IMR-90 (cell line): ENCODE results near the gene ZSWIM8. TPM values are rescaled to one million over a fixed set of nuclear protein-coding genes. Genes with fewer than 3 reads are reported as not detected.

Experiments used
- ATAC-seq: fragments of 200-7000 bp; cut with Tn5 transposase; 2 replicates; pipeline ENCODE4 v1.9.1; 2020; ENCODE audit warnings: low read depth, mild to moderate bottlenecking, moderate library complexity
- BruUV-seq: library from RNA; stranded (reverse); fragments of 400-500 nt; replicated peaks from 2 replicates; lab custom pipeline; 2021; lab: Mats Ljungman, UMichigan
- CTCF ChIA-PET: fragments of 300-600 bp; formaldehyde crosslinking; extraction: SDS; loops from one replicate; lab custom pipeline; 2021; ENCODE audit warnings: antibody characterized with exemption; lab: Yijun Ruan, JAX
- POLR2A ChIA-PET: fragments of 300-600 bp; sonication (Branson Sonifier 250); formaldehyde crosslinking; loops from one replicate; lab custom pipeline; 2022; ENCODE audit warnings: antibody characterized with exemption; ENCODE audit not compliant: unreplicated experiment; lab: Charles Lee
- DNase-seq: peaks from one replicate; pipeline ENCODE4 v3.0.0; 2013
- H2AFZ ChIP-seq: replicated peaks from 2 replicates; pipeline ENCODE3; 2013; ENCODE audit warnings: low read length, mild to moderate bottlenecking; ENCODE audit not compliant: poor library complexity
- H2AK5ac ChIP-seq: 2 replicates; pipeline ENCODE4 v1.6.1; 2013; ENCODE audit warnings: low read depth, low read length, inconsistent platforms
- H2AK9ac ChIP-seq: replicated peaks from 2 replicates; pipeline ENCODE3; 2013; ENCODE audit warnings: mild to moderate bottlenecking, low read depth, low read length, moderate library complexity; ENCODE audit not compliant: poor library complexity
- H2BK120ac ChIP-seq: 2 replicates; pipeline ENCODE4 v1.6.1; 2013; ENCODE audit warnings: low read depth, low read length, inconsistent platforms
- H2BK15ac ChIP-seq: 3 replicates; pipeline ENCODE4 v1.6.1; 2013; ENCODE audit warnings: low read depth, low read length, inconsistent platforms
- H2BK20ac ChIP-seq: 2 replicates; pipeline ENCODE4 v1.6.1; 2013; ENCODE audit warnings: low read depth, mild to moderate bottlenecking, inconsistent platforms, low read length, moderate library complexity
- H2BK5ac ChIP-seq: 2 replicates; pipeline ENCODE4 v1.6.1; 2013; ENCODE audit warnings: mild to moderate bottlenecking, low read depth, low read length, inconsistent platforms; ENCODE audit not compliant: poor library complexity, severe bottlenecking
- H3K14ac ChIP-seq: replicated peaks from 2 replicates; pipeline ENCODE4 v1.6.1; 2013; ENCODE audit warnings: low read depth, low read length, inconsistent platforms
- H3K18ac ChIP-seq: 2 replicates; pipeline ENCODE4 v1.6.1; 2013; ENCODE audit warnings: low read depth, low read length, control low read depth
- H3K23ac ChIP-seq: 2 replicates; pipeline ENCODE4 v1.6.1; 2013; ENCODE audit warnings: low read depth, low read length, inconsistent platforms
- H3K27ac ChIP-seq: 2 replicates; pipeline ENCODE4 v1.5.1; 2013; ENCODE audit warnings: mild to moderate bottlenecking, control low read depth, low read length; ENCODE audit not compliant: insufficient read depth
- H3K27me3 ChIP-seq: 2 replicates; pipeline ENCODE4 v1.6.1; 2013; ENCODE audit warnings: low read length; ENCODE audit not compliant: control insufficient read depth, insufficient read depth
- H3K36me3 ChIP-seq: 2 replicates; pipeline ENCODE4 v1.6.1; 2013; ENCODE audit warnings: low read length, mixed read lengths; ENCODE audit not compliant: control insufficient read depth, insufficient read depth
- H3K4ac ChIP-seq: 2 replicates; pipeline ENCODE4 v1.6.1; 2013; ENCODE audit warnings: low read depth, low read length, inconsistent platforms
- H3K4me1 ChIP-seq: 2 replicates; pipeline ENCODE4 v1.6.1; 2013; ENCODE audit warnings: low read length, mixed read lengths; ENCODE audit not compliant: control insufficient read depth, insufficient read depth
- H3K4me2 ChIP-seq: 2 replicates; pipeline ENCODE4 v1.6.1; 2013; ENCODE audit warnings: low read depth, mild to moderate bottlenecking, control low read depth, low read length, moderate library complexity
- H3K4me3 ChIP-seq: 2 replicates; pipeline ENCODE4 v1.5.1; 2013; ENCODE audit warnings: low read depth, mild to moderate bottlenecking, control low read depth, low read length, moderate library complexity; ENCODE audit not compliant: insufficient read depth
- H3K56ac ChIP-seq: 2 replicates; pipeline ENCODE4 v1.6.1; 2013; ENCODE audit warnings: low read length, inconsistent platforms; ENCODE audit not compliant: insufficient read depth; ENCODE audit errors: extremely low read depth
- H3K79me1 ChIP-seq, 2 experiments: 2 replicates each; pipeline ENCODE4 v1.6.1; 2013; ENCODE audit warnings: low read length in 2 of 2, inconsistent platforms in 1 of 2, low read depth in 1 of 2
- H3K9ac ChIP-seq: 2 replicates; pipeline ENCODE4 v1.6.1; 2013; ENCODE audit warnings: low read depth, low read length, control low read depth
- H3K9me1 ChIP-seq: 2 replicates; pipeline ENCODE4 v1.6.1; 2013; ENCODE audit warnings: low read length, inconsistent platforms; ENCODE audit not compliant: insufficient read depth
- H3K9me3 ChIP-seq: 2 replicates; pipeline ENCODE4 v1.6.1; 2013; ENCODE audit warnings: low read length; ENCODE audit not compliant: control insufficient read depth, insufficient read depth
- H4K20me1 ChIP-seq: 2 replicates; pipeline ENCODE4 v1.6.1; 2013; ENCODE audit warnings: low read length, inconsistent platforms; ENCODE audit not compliant: insufficient read depth
- H4K5ac ChIP-seq: 2 replicates; pipeline ENCODE4 v1.6.1; 2013; ENCODE audit warnings: mild to moderate bottlenecking, low read depth, low read length, control low read depth
- H4K8ac ChIP-seq, 2 experiments: 2 replicates each; pipeline ENCODE4 v1.6.1; 2013; ENCODE audit warnings: low read depth in 2 of 2, low read length in 2 of 2, control low read depth in 1 of 2, inconsistent platforms in 1 of 2
- H4K91ac ChIP-seq: 2 replicates; pipeline ENCODE4 v1.6.1; 2013; ENCODE audit warnings: low read depth, low read length, inconsistent platforms; ENCODE audit not compliant: insufficient read depth
- BHLHE40 ChIP-seq: fragments of 150-350 bp; IDR thresholded peaks from 2 replicates; pipeline ENCODE4 v1.6.1; 2016; ENCODE audit warnings: mild to moderate bottlenecking, low read depth, low read length
- MXI1 ChIP-seq: IDR thresholded peaks from 2 replicates; pipeline ENCODE4 v1.6.1; 2012; ENCODE audit warnings: low read depth, mild to moderate bottlenecking, low read length, moderate library complexity, borderline replicate concordance
- WGBS, 2 experiments: methylation state at CpG; one replicate each; pipeline versions ENCODE4 v1.1.5 to v1.1.7; 2013; ENCODE audit warnings: missing lambda C conversion rate in 2 of 2; ENCODE audit not compliant: insufficient read length in 1 of 2; ENCODE audit errors: extremely low coverage in 2 of 2; 5-methylcytosine and 5-hydroxymethylcytosine counted together
- dilution Hi-C: fragments of 300-500 bp; cut with HindIII; formaldehyde crosslinking; loops from one replicate; pipeline ENCODE4 v1.14.3; 2018; ENCODE audit warnings: low sequenced_read_pairs; ENCODE audit not compliant: unreplicated experiment
- in situ Hi-C: fragments of 300-500 bp; cut with MboI; formaldehyde crosslinking; loops from 3 replicates; pipeline ENCODE4 v1.14.3; 2019; ENCODE audit warnings: low sequenced_read_pairs, inconsistent platforms, mixed read lengths
- intact Hi-C: fragments of 100-400 bp; cut with micrococcal nuclease; formaldehyde crosslinking; loops from 2 replicates; pipeline ENCODE4 v1.10.0; 2022
- polyA plus RNA-seq, 3 experiments: library from polyadenylated mRNA; depleted of rRNA; stranded (reverse); fragments of >200 nt; gene quantifications; 2 replicates each; pipeline ENCODE4 v1.2.3, GENCODE V29; 2012; ENCODE audit warnings: low replicate concordance in 1 of 3
- total RNA-seq: library from RNA; depleted of rRNA; stranded (reverse); fragments of >200 nt; gene quantifications from 2 replicates; pipeline ENCODE4 v1.2.3, GENCODE V29; 2012

Gene ZSWIM8
- total and polyA plus RNA-seq, 2 of the 4 experiments (the other 2 are of a cell fraction) = 16.8 to 103 TPM

DNA sequence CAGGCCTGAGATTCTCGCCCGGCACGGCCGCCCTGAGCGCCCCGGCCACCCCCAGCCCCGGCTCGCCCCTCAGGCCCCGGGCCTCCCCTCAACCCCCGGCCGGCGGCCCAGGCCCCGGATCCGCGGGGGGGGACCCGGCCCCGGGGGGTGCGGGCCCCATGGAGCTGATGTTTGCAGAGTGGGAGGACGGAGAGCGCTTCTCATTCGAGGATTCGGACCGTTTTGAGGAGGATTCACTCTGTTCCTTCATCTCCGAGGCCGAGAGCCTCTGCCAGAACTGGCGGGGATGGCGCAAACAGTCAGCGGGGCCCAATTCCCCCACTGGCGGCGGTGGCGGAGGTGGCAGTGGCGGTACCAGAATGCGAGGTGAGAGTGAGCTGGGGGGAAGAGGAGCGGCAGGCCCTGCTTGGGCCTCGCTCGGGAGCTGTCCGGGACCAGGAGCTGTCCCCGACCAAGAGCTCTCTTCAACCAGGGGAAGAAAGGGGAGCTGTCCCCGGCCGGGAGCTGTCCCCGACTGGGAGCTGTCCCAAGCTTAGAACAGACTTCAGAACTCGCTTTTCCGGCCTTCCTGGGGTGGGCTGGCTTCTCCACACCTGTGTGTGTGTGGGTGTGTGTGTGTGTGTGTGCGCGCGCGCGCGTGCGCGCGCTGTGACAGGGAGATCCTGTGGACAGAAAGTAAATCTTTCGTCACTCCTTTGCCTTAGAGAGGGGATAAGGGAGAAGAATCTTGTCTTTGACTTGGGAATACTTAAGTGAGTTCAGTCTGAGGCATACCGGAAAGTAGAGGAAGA lies 510 bp downstream of the ZSWIM8 start:
- BruUV-seq = TSS peak; percentile 31
- POLR2A ChIA-PET = interaction anchor here (1.0 kb wide), 1 partner anchor 14 kb away, joined by 4 read pairs; a partner anchor contains a TSS
- WGBS, 2 experiments = 0% methylated on average over 6 of the region's 54 CpGs; no CpG with 5 or more reads in 1 of the 2 experiments

More for the DNA sequence above, 510 bp downstream of the ZSWIM8 start:
- Histone ChIP-seq H3K23ac (peak overlapping the region; percentile 87), H3K9ac (peak overlapping the region; percentile 77), H3K14ac (peak overlapping the region; percentile 42), H3K9me1 (peaks cover 13% of the 10 kb centered on the region; the same call in 1 of the 2 replicates), H3K4me2 (peak overlapping the region; percentile 98), H3K36me3 (peaks cover 20% of the 10 kb centered on the region), H2AFZ (peak overlapping the region; percentile 88), H2AK9ac (peak overlapping the region; percentile 96), H3K4ac (peak overlapping the region; percentile 73; the same call in 1 of the 2 replicates), H4K20me1 (peaks cover 37% of the 10 kb centered on the region), H4K5ac (no peak overlapping the region), H3K9me3 (no peaks in the 10 kb centered on the region), H2BK15ac (no peak overlapping the region), H3K56ac (peak overlapping the region; percentile 32; the same call in 1 of the 2 replicates), H2AK5ac (peak overlapping the region; percentile 67), H4K8ac (peak overlapping the region in 1 of 2 experiments; percentile 55; a peak in 2 of 4 replicates), H3K79me1 (peaks cover 14 to 66% of the 10 kb centered on the region in 2 experiments), H2BK20ac (no peak overlapping the region), H2BK5ac (peak overlapping the region; percentile 41), H3K4me1 (peaks cover 5% of the 10 kb centered on the region; the same call in 1 of the 2 replicates), H3K27ac (peak overlapping the region; percentile 82), H3K27me3 (no peaks in the 10 kb centered on the region), H4K91ac (peak overlapping the region; percentile 49; the same call in 1 of the 2 replicates), H2BK120ac (no peak overlapping the region), H3K18ac (no peak overlapping the region), H3K4me3 (peak overlapping the region; percentile 57)
- intact Hi-C loops (no loop called here), dilution Hi-C loops (no loop called here), in situ Hi-C loops (no loop called here)
- CTCF ChIA-PET = interaction anchor here (0.5 to 1.2 kb wide), 2 partner anchors 22 to 94 kb away, joined by 3 to 4 read pairs; no protein-coding TSS in a partner anchor
- peak; percentile 24 for ATAC-seq
- DNase-seq = peak; percentile 65
- TF ChIP-seq BHLHE40 (no peak), MXI1 (peak; percentile 82)
